ENCODE data around the gene CREBRF.
A peak's percentile ranks its signal among the peaks of the same experiment; 100 is the strongest.

The CREBRF gene

GRCh38 chr5:173055983-173056782 lies at the start of gene CREBRF:
Gene CREBRF, plus strand, starts transcription at chr5:173056352. Its CDS starts 24,424 bp downstream, at chr5:173080776.
- DNase-seq (ENCODE audit: insufficient read length, low spot score) (peak; percentile 79), FAIRE-seq (no peak)
- TF ChIP-seq CTCF (IDR thresholded peaks at IDR 0.05; ENCODE audit: insufficient read depth, missing control alignments) = no peak

DNA sequence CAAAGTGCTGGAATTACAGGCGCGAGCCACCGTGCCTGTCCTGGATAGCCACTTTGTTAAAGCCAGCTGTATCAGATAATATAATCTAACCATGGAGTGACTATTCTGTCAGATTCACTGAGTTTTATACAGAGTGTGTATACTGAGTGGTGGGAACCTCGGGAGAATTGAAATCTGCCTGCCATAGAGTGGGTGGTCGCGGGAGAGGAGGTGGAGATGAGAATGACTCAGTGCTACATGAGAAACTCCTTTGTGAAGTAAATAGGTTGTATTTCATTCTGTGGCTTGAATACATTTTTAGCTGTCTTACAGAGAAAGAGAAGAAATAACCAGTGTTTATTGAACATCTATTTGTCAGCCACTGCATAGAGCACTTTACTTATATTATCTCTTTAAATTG lies 46.1 kb upstream of the CREBRF start:
- TF ChIP-seq CTCF (IDR thresholded peaks at IDR 0.05; ENCODE audit: insufficient read depth, missing control alignments) = no peak
- DNase-seq (ENCODE audit: insufficient read length, low spot score) (no peak), FAIRE-seq (no peak)

- FAIRE-seq = no peak
- no peak for DNase-seq (ENCODE audit: insufficient read length, low spot score)
- no peak for TF ChIP-seq CTCF (IDR thresholded peaks at IDR 0.05; ENCODE audit: insufficient read depth, missing control alignments)
Measured at GRCh38 chr5:173010547-173011464, 45.3 kb upstream of the CREBRF start.

DNA sequence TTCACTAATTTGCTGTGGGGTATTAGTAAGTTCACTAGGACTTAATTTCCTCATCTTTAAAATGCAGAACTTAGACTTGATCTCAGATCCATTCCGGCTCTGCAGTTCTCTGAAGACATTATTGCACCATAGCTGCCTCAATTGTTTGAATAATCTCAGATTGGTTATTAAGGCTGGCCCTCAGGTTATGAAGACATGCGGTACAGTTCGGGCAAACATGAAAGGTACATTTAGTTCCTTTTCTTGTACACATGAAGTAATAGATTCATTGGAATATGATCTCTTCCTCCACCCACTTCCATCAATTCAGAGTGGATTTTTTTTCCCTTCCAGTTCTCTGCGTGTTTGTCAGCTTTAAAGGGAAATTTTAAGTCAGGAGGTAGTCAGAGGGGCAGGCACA lies 44.6 kb upstream of the CREBRF start:
- FAIRE-seq (no peak), DNase-seq (ENCODE audit: insufficient read length, low spot score) (no peak)
- TF ChIP-seq CTCF (IDR thresholded peaks at IDR 0.05; ENCODE audit: insufficient read depth, missing control alignments) = no peak

GRCh38 chr5:173012882-173013281 lies 43.3 kb upstream of the CREBRF start:
- FAIRE-seq (no peak), DNase-seq (ENCODE audit: insufficient read length, low spot score) (no peak)
- TF ChIP-seq CTCF (IDR thresholded peaks at IDR 0.05; ENCODE audit: insufficient read depth, missing control alignments) = no peak

DNA sequence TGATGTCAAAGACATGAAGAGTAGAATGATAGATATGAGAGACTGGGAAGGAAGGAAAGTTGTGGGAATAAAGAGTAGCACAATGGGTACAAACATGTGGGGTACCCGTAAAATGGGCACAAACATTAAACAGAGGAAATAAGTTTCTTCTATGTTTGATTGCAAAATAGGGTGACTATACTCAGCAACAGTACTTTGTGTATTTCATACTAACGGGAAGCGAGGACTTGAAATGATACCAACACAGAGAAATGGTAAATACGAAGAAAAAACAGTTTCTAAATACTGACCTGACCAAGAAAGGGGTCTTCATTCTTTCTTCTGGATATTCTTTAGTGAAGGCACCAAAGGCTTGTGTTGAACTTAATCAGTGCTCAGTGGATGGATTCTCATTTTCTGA lies 41.5 kb upstream of the CREBRF start:
- TF ChIP-seq CTCF (IDR thresholded peaks at IDR 0.05; ENCODE audit: insufficient read depth, missing control alignments) = no peak
- DNase-seq (ENCODE audit: insufficient read length, low spot score) (no peak), FAIRE-seq (no peak)

All from D721Med (cell line).